Endothelial cell of umbilical vein (primary cell): ENCODE data around the gene SH3TC1. TPM values are rescaled to one million over a fixed set of nuclear protein-coding genes. Genes with fewer than 3 reads are reported as not detected.
A peak's percentile ranks its signal among the peaks of the same experiment; 100 is the strongest.

Source experiments
- Bru-seq: library from RNA; stranded (reverse); fragments of 400-500 nt; gene quantifications from one replicate; lab custom pipeline; 2021; lab: Mats Ljungman, UMichigan
- BruChase-seq, 2 experiments: library from RNA; stranded (reverse); fragments of 400-500 nt; gene quantifications; one replicate each; lab custom pipeline; 2021; lab: Mats Ljungman, UMichigan
- BruUV-seq: library from RNA; stranded (reverse); fragments of 400-500 nt; replicated peaks from 2 replicates; lab custom pipeline; 2021; lab: Mats Ljungman, UMichigan
- CTCF ChIA-PET: fragments of 300-600, 350-600 bp; sonication (Branson Sonifier 250); formaldehyde crosslinking; loops from one replicate; lab custom pipeline; 2021; ENCODE audit warnings: antibody characterized with exemption, inconsistent platforms; lab: Charles Lee
- POLR2A ChIA-PET: fragments of 300-600, 350-600 bp; sonication (Branson Sonifier 250); formaldehyde crosslinking; loops from one replicate; lab custom pipeline; 2021; ENCODE audit warnings: antibody characterized with exemption, inconsistent platforms; lab: Charles Lee
- DNase-seq: peaks from one replicate; pipeline ENCODE4 v3.0.0-alpha.2; 2011; ENCODE audit warnings: low read depth, low spot score
- FAIRE-seq: peaks from 2 replicates; lab custom pipeline; 2011; peaks lifted over from hg19 to GRCh38; lab: Jason Lieb, UNC
- H2AFZ ChIP-seq: 2 replicates; pipeline ENCODE4 v1.6.0; 2012; ENCODE audit warnings: low read depth, low read length, control low read depth, inconsistent platforms
- H3K27ac ChIP-seq: 2 replicates; pipeline ENCODE4 v1.5.1; 2011; ENCODE audit warnings: low read depth, mild to moderate bottlenecking, control low read depth, low read length, moderate library complexity; ENCODE audit not compliant: insufficient read depth
- H3K27me3 ChIP-seq, 2 experiments: 2 replicates each; pipeline versions ENCODE4 v1.6.0 to v1.6.1; 2011; ENCODE audit warnings: low read length in 2 of 2, mixed read lengths in 1 of 2; ENCODE audit not compliant: control insufficient read depth in 2 of 2, insufficient read depth in 2 of 2
- H3K36me3 ChIP-seq, 2 experiments: 2 replicates in 1 of 2; 3 replicates in 1 of 2; pipeline ENCODE4 v1.5.1; 2011; ENCODE audit warnings: low read length in 2 of 2, mild to moderate bottlenecking in 1 of 2, moderate library complexity in 1 of 2; ENCODE audit not compliant: control insufficient read depth in 2 of 2, insufficient read depth in 2 of 2; ENCODE audit errors: extremely low read depth in 1 of 2
- H3K4me1 ChIP-seq: 3 replicates; pipeline ENCODE4 v1.5.1; 2011; ENCODE audit warnings: mild to moderate bottlenecking, low read length; ENCODE audit not compliant: control insufficient read depth, insufficient read depth; ENCODE audit errors: extremely low read depth
- H3K4me2 ChIP-seq: 2 replicates; pipeline ENCODE4 v1.6.1; 2011; ENCODE audit warnings: low read length, control low read depth, mixed read lengths; ENCODE audit not compliant: insufficient read depth
- H3K4me3 ChIP-seq, 3 experiments: fragments of 200-600 bp in 1 of 3; sonication (generic), shearing (Covaris generic) in 1 of 3; replicated peaks in 1 of 3; 2 replicates each; pipeline ENCODE4 v1.5.1; 2011 to 2016; ENCODE audit warnings: control low read depth in 3 of 3, low read length in 3 of 3, mild to moderate bottlenecking in 2 of 3, inconsistent platforms in 1 of 3, low read depth in 1 of 3, moderate library complexity in 1 of 3; ENCODE audit not compliant: insufficient read depth in 1 of 3
- H3K79me2 ChIP-seq: 2 replicates; pipeline ENCODE4 v1.6.0; 2012; ENCODE audit warnings: low read length, inconsistent platforms; ENCODE audit not compliant: control insufficient read depth, insufficient read depth
- H3K9ac ChIP-seq: replicated peaks from 2 replicates; pipeline ENCODE3; 2011; ENCODE audit warnings: low read length, control low read depth; ENCODE audit not compliant: insufficient read depth; ENCODE audit errors: extremely low read depth
- H3K9me1 ChIP-seq: replicated peaks from 3 replicates; pipeline ENCODE4 v1.6.0; 2011; ENCODE audit warnings: mild to moderate bottlenecking, low read length; ENCODE audit not compliant: control insufficient read depth, insufficient read depth; ENCODE audit errors: extremely low read depth
- H3K9me3 ChIP-seq: replicated peaks from 2 replicates; pipeline ENCODE4 v1.5.1; 2012; ENCODE audit warnings: low read length, inconsistent platforms; ENCODE audit not compliant: control insufficient read depth, insufficient read depth
- H4K20me1 ChIP-seq: replicated peaks from 2 replicates; pipeline ENCODE3; 2011; ENCODE audit warnings: mild to moderate bottlenecking, low read length; ENCODE audit not compliant: control insufficient read depth, insufficient read depth; ENCODE audit errors: extremely low read depth
- CTCF ChIP-seq, 2 donors: IDR thresholded peaks; 1 replicate in 1 of 2; 2 replicates in 1 of 2; pipeline ENCODE4 v1.5.1; 2011; ENCODE audit warnings: low read length in 2 of 2, mild to moderate bottlenecking in 2 of 2, moderate library complexity in 2 of 2, control low read depth in 1 of 2, inconsistent platforms in 1 of 2, low read depth in 1 of 2; ENCODE audit not compliant: insufficient read depth in 1 of 2; ENCODE audit errors: extremely low read depth in 1 of 2
- EZH2 ChIP-seq: IDR thresholded peaks from 2 replicates; pipeline ENCODE4 v1.6.1; 2012; ENCODE audit warnings: borderline replicate concordance, low read depth, mild to moderate bottlenecking, moderate library complexity, low read length, inconsistent platforms; ENCODE audit not compliant: severe bottlenecking
- FOS ChIP-seq: IDR thresholded peaks from 2 replicates; pipeline ENCODE4 v1.6.1; 2011; ENCODE audit warnings: mild to moderate bottlenecking, low read length, moderate library complexity, borderline replicate concordance; ENCODE audit not compliant: insufficient read depth
- GATA2 ChIP-seq: IDR thresholded peaks from 2 replicates; pipeline ENCODE4 v1.7.0; 2011; ENCODE audit warnings: low read depth, mild to moderate bottlenecking, moderate library complexity, mixed read lengths, low read length; ENCODE audit not compliant: insufficient read length, insufficient read depth
- JUN ChIP-seq: IDR thresholded peaks from 2 replicates; pipeline ENCODE4 v1.6.1; 2011; ENCODE audit warnings: borderline replicate concordance, low read depth; ENCODE audit not compliant: insufficient read length, insufficient read depth
- MAX ChIP-seq: IDR thresholded peaks from 2 replicates; pipeline ENCODE4 v1.6.1; 2011; ENCODE audit not compliant: insufficient read depth, insufficient read length
- MYC ChIP-seq: IDR thresholded peaks from one replicate; pipeline ENCODE4 v1.6.1; 2011; ENCODE audit warnings: mild to moderate bottlenecking, low read depth, low read length
- POLR2A ChIP-seq: IDR thresholded peaks from 2 replicates; pipeline ENCODE4 v1.6.1; 2012; ENCODE audit warnings: low read depth, mild to moderate bottlenecking, control low read depth, low read length
- POLR2AphosphoS5 ChIP-seq: IDR thresholded peaks from 2 replicates; pipeline ENCODE4 v1.6.1; 2012; ENCODE audit warnings: low read depth, mild to moderate bottlenecking, control low read depth, low read length, moderate library complexity; ENCODE audit not compliant: insufficient read depth
- dilution Hi-C: fragments of 300-500 bp; cut with MboI; formaldehyde crosslinking; loops from one replicate; pipeline ENCODE4 v1.15.0; 2019; ENCODE audit warnings: low sequenced_read_pairs; ENCODE audit not compliant: extremely low pct_ligation_motif_present
- intact Hi-C: fragments of 100-400 bp; cut with micrococcal nuclease; formaldehyde crosslinking; loops from one replicate; pipeline ENCODE4 v1.10.0; 2022
- long read RNA-seq: library from polyadenylated mRNA; stranded (forward); transcript quantifications from one replicate; pipeline ENCODE4 v2.0.0, GENCODE V29; 2021
- polyA minus RNA-seq, 3 experiments: library from RNA; depleted of rRNA, polyadenylated mRNA; stranded (reverse); fragments of >200 nt; gene quantifications; 1 replicate in 1 of 3; 2 replicates in 2 of 3; pipeline ENCODE4 v1.2.3, GENCODE V29; 2011
- polyA plus RNA-seq, 4 experiments: library from polyadenylated mRNA; depleted of rRNA in 3 of 4; stranded (reverse) in 3 of 4; unstranded in 1 of 4; fragments of >200 nt; gene quantifications; 2 replicates each; pipeline versions ENCODE4 v1.2.1 to v1.2.3, GENCODE V29; 2011 to 2012; ENCODE audit warnings: missing spikeins in 1 of 4
- total RNA-seq: library from RNA; stranded (reverse); gene quantifications from 2 replicates; pipeline ENCODE4 v1.2.3, GENCODE V29; 2021

SH3TC1 gene
- total RNA-seq (174 and 192 TPM in 2 replicates), polyA plus RNA-seq (96.5 and 115 TPM in 2 replicates), polyA minus RNA-seq (115 and 144 TPM in 2 replicates), Bru-seq, nascent RNA (percentile 84 among the genes with signal in this experiment), BruChase-seq, experiment 1, labeled RNA remaining after a 6-hour chase (percentile 94 among the genes with signal in this experiment), BruChase-seq, experiment 2, labeled RNA remaining after a 2-hour chase (percentile 95 among the genes with signal in this experiment)
- 35.0 and 58.8 TPM in 2 replicates for polyA plus RNA-seq (2011; cell fraction: cytosol; rRNA removed)
- 289 and 386 TPM in 2 replicates for polyA plus RNA-seq (2011; cell fraction: nucleus; rRNA removed)
- polyA plus RNA-seq (2012) = 43.1 and 46.6 TPM in 2 replicates
- polyA minus RNA-seq (2011; cell fraction: cytosol; rRNA and poly(A)+ RNA removed) = 9.3 TPM
- polyA minus RNA-seq (2011; cell fraction: nucleus; rRNA and poly(A)+ RNA removed) = 189 and 297 TPM in 2 replicates
- long read RNA-seq, full-length matches to known transcripts = 75 of 169 reads
- long read RNA-seq, partial matches to known transcripts = 52 of 169 reads
- long read RNA-seq, other reads (novel, unspliced or antisense) = 42 of 169 reads

- Histone ChIP-seq H3K79me2 (peaks cover 49% of the 10 kb centered on the region), H3K9me1 (no peaks in the 10 kb centered on the region), H3K4me3 (peak within 1 kb of the TSS; percentile 72 to 77 (median 76)), H2AFZ (no peak within 1 kb of the TSS), H3K36me3 (peaks cover 0 to 10% of the 10 kb centered on the region in 2 experiments), H3K4me1 (peaks cover 63% of the 10 kb centered on the region), H3K27me3 (no peaks in the 10 kb centered on the region), H4K20me1 (no peaks in the 10 kb centered on the region), H3K9ac (peak within 1 kb of the TSS; percentile 91), H3K4me2 (peak within 1 kb of the TSS; percentile 72), H3K9me3 (no peaks in the 10 kb centered on the region), H3K27ac (peak within 1 kb of the TSS; percentile 82)
- no TSS peak for BruUV-seq
- peak; percentile 13 for TF ChIP-seq MYC
- no peak for TF ChIP-seq GATA2
- peak; percentile 98 for TF ChIP-seq POLR2AphosphoS5
- TF ChIP-seq POLR2A = peak; percentile 95
- no peak for TF ChIP-seq CTCF (IDR thresholded peaks at IDR 0.05; ENCODE audit: extremely low read depth in 1 of 2, insufficient read depth in 1 of 2, low read depth in 1 of 2, low read length in 2 of 2)
- TF ChIP-seq JUN = no peak
- peak; percentile 51 for TF ChIP-seq FOS
- TF ChIP-seq EZH2 = no peak
- no peak for TF ChIP-seq MAX
- ChIA-PET POLR2A (interaction anchor here (0.6 to 1.1 kb wide), 6 partner anchors 8 to 230 kb away, joined by 3 to 4 read pairs (median 3); partner anchors contain the start of gene ABLIM2), CTCF (interaction anchor here (0.8 to 14.2 kb wide), 7 partner anchors 8 to 43 kb away, joined by 3 to 196 read pairs (median 4); no protein-coding TSS in a partner anchor)
- intact Hi-C loops = loop anchor here (1.0 to 5.0 kb wide), 3 partner anchors 8 to 228 kb away; no protein-coding TSS in a partner anchor
- peak; percentile 96 for FAIRE-seq
- peak; percentile 94 for DNase-seq
- dilution Hi-C loops = no loop called here
These were observed at the start of gene SH3TC1 for GRCh38 chr4:8198906-8199593. TSS of gene SH3TC1 (plus strand) at chr4:8199290. CDS start at chr4:8205195, 5,905 bp downstream.
